Measurements from ENCODE around the gene WWOX. TPM values are rescaled to one million over a fixed set of nuclear protein-coding genes. Genes with fewer than 3 reads are reported as not detected.

The WWOX gene
- total RNA-seq, 1 donor from 2014 or later: 8.6 TPM

DNA sequence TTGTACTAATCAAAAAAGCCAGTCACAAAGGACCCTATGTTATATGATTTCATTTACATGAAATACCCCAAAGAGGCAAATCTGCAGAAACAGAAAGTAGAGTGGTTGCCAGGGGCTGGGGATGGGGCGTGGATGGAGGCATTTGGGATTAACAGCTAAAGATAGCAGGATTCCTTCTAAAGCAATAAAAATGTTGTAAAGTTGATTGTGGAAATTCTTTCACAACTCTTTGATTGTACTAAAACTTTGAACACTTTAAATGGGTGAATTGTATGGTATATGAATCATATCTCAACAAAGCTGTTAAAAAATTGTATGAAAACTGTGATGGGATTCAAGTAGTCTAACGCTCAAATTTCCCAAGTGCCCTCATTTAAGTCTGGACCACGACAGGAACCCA lies 870.3 kb downstream of the WWOX start:
- intact Hi-C loops (cut with DNase I): no loop called here
- no peak for DNase-seq (ENCODE audit: low spot score)

GRCh38 chr16:78970650-78971049 lies 871.2 kb downstream of the WWOX start:
- intact Hi-C loops (cut with DNase I): no loop called here
- no peak for DNase-seq (ENCODE audit: low spot score)

DNA sequence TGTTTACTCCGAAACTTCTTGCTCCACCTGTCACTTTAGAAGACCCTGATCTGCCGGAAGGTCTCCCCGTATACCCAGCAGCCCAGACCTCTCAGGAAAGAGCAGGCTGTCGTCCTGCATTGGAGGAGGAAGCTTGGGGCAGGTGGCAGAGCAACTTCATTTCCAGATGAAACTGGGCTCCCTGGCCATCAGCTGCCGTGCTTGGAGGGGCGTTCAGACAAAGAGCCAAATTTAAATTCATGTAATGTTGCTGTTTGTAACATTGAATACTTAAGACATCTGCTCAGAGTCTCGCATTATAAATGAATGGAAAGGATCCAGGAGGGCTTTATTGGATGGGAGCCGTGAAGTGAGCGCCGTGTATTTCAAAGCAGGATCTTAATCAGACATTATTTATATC lies 872.6 kb downstream of the WWOX start:
- intact Hi-C loops (cut with DNase I): no loop called here
- no peak for DNase-seq (ENCODE audit: low spot score)

GRCh38 chr16:78972986-78973385 lies 873.5 kb downstream of the WWOX start:
- DNase-seq (ENCODE audit: low spot score): no peak

DNA sequence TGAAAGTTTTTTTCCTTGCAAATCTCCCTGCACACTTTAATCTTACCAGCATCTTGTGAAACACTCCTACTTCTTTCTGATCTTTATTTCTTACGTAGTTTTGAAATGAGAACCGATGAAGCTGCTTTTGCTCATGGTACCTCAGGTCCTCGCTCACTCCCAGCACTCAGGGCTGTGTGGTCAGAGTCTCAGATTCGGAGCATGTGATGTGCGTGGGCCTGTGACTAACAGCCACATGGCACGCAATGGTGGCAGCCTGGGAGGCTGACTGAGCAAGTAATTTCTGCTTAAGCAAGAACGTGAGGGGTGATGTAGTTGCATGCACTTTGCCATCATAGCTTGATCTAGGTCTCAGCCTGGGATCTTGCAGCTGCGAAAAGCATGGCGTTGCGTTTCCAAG lies 876.8 kb downstream of the WWOX start:
- intact Hi-C loops (cut with DNase I): no loop called here
- no peak for DNase-seq (ENCODE audit: low spot score)

More at GRCh38 chr16:78972986-78973385, 873.5 kb downstream of the WWOX start:
- intact Hi-C loops (cut with DNase I): no loop called here

GRCh38 chr16:78980825-78981224 lies 881.4 kb downstream of the WWOX start:
- intact Hi-C loops (cut with DNase I): no loop called here
- DNase-seq (ENCODE audit: low spot score): no peak

- no peak for DNase-seq (ENCODE audit: low spot score)
- intact Hi-C loops (cut with DNase I): no loop called here
These were observed 882.8 kb downstream of the WWOX start for GRCh38 chr16:78982096-78982744.

DNA sequence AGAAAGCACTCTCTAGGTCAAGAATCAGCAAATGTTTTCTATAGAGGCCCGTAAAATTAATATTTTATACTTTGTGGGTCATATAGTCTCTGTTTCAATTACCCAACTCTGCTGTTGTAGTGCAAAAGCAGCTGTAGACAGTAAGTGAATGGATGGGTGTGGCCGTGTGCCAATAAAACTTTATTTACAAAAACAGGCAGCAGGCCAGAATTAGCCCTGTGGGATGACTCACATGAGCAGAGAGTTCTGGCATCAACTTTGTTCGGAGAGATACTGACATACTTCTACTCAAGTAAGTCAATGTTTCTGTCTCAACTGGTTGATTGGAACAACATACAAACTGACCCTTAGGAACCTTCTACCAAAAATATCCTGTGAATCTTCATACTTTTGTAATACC lies 884.9 kb downstream of the WWOX start:
- intact Hi-C loops (cut with DNase I): no loop called here
- DNase-seq (ENCODE audit: low spot score): no peak

DNA sequence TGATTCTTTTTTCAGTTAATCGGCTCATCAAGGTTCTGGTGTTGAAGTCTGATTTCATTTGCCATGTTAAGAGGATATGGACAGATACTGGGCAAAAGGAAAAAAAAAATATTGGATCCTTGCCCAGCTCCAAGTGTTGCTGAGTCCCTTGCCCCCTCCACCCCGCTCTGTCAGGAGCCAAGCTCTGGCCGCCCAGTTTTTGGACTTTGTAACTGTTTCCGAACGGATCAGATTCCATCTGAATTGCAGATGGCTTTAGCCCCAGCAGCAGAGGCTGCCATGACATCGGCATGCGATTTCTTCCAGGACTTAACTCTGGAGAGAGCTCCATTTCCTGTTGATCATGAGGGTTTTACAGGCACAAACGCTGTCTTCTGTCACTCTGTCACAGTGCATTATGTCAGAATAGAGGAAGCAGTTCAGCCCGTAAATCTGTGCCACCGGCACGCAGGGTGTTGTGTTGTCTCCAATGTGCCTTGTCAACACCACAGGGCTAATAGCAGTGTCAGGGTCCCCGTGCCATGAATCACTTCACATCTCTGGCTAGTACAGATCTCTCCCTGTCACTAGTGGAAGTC lies 885.5 kb downstream of the WWOX start:
- intact Hi-C loops (cut with DNase I): no loop called here
- DNase-seq (ENCODE audit: low spot score): no peak

- no peak for DNase-seq (ENCODE audit: low spot score)
- intact Hi-C loops (cut with DNase I): no loop called here
These were observed 886.5 kb downstream of the WWOX start for GRCh38 chr16:78985716-78986605.

DNA sequence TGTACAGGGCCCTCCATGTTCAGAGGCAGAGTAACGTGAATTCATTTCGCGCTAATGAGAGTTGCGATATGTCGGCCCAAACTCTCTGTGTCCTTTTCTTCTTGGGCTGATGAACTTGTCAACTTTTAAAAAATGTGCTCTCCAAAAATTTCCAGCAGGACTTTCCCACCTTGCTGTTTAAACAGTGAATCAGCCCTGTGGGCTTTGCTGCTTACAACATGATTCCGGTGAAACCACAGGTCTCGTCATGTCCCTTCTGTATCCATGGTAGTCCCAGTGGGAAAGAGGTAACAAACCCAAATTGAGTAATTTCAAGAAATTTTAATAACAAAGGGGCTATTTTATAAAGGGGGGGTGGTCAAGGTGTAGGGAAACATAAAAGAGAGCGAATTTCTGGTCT lies 888.2 kb downstream of the WWOX start:
- intact Hi-C loops (cut with DNase I): no loop called here
- no peak for DNase-seq (ENCODE audit: low spot score)

GRCh38 chr16:78988361-78988969 lies 889.0 kb downstream of the WWOX start:
- no peak for DNase-seq (ENCODE audit: low spot score)
- intact Hi-C loops (cut with DNase I): no loop called here

GRCh38 chr16:78990309-78990701 lies 890.9 kb downstream of the WWOX start:
- intact Hi-C loops (cut with DNase I): no loop called here
- no peak for DNase-seq (ENCODE audit: low spot score)

GRCh38 chr16:78992001-78992400 lies 892.5 kb downstream of the WWOX start:
- DNase-seq (ENCODE audit: low spot score): no peak
- intact Hi-C loops (cut with DNase I): no loop called here

DNA sequence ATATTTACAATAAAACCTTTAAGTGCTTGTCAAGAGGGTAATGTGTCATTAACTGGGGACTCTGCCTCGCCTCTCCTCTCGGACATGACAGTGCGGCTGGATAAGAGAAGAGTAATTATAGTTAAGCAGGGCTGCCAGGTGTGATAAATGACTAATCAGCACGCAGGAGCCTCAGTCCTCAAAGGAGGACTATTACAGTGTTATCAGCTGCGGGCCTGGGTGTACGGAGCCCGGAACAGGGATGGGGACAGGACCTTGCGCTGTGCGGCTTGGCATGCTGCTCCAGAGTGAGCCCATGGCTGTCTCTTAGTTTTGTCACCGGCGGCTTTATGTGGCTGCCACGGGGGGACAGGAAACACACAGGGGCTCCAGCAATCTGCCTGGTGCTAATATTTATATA lies 893.9 kb downstream of the WWOX start:
- no peak for DNase-seq (ENCODE audit: low spot score)

DNA sequence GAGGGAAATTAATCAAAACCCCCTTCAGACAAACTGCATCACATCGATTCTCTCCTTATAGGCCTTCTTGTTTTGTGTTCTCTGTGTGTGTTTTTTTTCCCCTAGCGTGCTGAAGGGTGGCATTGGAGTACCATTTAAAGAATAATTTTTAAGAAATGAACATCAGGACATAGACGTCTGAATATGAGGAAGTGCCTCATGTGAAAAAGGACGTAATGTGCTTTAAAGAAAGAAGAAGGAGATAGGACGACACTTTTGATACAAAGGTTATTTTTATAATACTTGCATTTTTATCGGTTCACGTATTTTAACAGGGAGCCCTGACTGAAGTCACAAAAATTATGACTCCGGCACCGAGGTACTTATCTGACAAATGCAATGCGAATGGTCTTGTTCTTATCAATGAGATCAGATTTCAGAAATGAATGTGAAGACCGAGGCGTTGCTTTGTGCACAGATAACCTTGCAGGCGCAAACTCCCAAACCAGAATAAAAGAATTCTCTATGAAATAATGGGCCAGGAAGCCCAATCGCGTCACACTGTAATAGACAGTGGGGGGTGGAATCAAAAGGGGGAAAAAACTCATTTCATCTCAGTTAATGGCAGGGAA lies 894.8 kb downstream of the WWOX start:
- intact Hi-C loops (cut with DNase I): no loop called here
- DNase-seq (ENCODE audit: low spot score): no peak

More for the DNA sequence above, 893.9 kb downstream of the WWOX start:
- intact Hi-C loops (cut with DNase I): no loop called here

GRCh38 chr16:78995441-78995840 lies 896.0 kb downstream of the WWOX start:
- no peak for DNase-seq (ENCODE audit: low spot score)

DNA sequence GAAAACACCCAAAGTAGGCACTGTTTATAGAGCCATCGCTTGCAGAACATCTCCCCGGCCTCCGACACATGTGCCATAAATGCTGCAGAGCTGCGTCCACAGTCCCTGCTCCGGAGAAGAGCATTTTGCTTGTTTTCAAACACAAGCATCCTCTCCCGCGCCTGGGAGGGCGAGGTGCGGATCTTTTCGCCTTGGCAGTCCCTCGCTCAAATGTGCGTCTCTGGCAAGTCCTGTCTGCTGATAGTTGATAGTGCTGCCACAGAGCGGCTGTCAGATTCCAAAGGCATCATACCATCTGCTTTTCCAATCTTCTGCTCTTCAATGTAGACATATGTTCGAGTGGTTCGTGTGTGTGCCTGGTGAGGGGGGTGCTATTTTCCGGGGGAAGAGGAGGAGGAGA lies 897.3 kb downstream of the WWOX start:
- intact Hi-C loops (cut with DNase I): no loop called here
- no peak for DNase-seq (ENCODE audit: low spot score)

More at GRCh38 chr16:78995441-78995840, 896.0 kb downstream of the WWOX start:
- intact Hi-C loops (cut with DNase I): no loop called here

GRCh38 chr16:78998879-78999278 lies 899.4 kb downstream of the WWOX start:
- no peak for DNase-seq (ENCODE audit: low spot score)
- intact Hi-C loops (cut with DNase I): no loop called here
